Measurements from ENCODE around the gene NTF3.
A peak's percentile ranks its signal among the peaks of the same experiment; 100 is the strongest.

Gene NTF3

DNA sequence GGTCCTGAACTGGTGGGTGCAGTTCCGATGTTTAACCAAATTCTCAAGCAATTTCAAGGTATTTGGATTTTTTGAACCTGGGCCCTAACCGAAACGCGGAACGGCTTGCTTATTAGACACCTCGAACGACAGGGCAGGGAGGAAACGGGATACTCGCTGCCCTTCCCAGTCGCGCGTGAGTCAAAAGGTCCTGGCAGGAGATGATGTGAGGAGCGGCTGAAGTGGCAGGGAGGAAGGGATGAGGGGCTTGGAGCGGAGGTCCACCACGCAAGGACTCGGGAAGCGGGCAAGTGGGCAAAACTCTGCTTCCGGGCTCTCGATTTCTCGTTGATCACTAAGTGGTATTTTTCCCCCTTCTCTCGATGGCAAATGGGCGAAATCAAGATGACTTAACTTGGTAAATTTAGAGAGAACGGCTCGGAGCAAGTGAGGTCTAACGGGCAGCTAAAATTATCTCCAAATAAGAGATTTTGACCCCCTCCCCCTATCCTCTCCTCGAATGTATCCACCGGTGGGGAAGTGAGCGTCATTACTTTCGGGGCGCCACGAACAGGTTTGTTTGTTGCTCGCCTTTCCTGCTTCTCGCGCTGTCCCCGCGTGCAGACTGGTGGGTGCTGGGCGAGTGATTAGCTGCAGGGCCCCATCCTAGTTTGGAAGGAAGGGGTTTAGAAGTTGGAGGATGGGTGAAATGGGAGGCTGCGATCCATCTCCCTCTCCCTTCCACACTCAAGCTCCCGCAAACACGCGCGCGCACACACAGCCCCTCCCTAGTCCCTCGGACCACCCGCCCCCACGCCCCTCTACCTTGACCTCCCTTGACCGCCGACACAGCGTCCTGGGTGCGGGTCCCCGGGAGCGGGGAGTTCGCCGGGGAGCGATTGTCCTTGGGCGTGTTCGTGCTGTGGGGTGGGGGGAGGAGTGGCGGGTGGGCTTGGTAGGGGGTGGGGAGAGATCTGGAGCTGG, 986 bp upstream of the NTF3 start:
- FAIRE-seq, result no peak

DNA sequence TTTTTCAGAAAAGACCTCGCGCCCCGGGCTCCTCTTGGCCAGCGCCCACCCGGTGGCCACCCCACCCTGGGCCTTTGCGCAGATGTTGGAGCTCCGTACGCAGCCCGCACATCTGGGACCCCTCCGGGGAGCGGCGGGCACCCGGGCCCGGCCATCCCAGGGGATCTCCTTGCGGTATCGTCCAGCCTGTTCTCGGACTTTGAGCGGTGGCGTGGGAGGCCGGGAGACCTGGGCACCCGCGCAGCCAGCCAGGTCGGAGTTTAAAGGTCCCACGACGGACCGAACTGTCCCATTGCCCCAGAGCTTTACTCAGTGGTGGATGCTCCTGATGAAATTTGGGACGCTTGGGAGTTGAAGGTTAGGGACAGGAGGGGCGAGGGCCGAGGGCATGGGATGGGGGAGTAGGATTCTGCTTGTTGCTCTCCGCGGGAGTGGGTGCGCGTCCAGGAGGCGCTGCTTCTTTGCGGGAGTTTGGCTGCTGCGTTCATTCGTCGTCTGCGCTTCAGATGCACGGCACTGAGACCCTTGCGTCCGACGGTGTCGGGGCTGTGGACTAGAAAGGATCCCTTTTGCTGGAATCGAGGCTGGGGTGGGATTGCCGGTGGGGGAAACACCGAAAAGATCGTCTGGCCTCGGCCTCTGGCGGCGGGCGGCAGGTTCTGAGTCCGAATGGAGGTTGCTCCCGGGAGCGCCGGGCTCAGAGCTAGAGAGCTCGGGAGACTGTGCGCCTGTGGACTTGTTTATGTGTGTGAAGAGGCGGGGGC, 1.4 kb downstream of the NTF3 start:
- DNase-seq (ENCODE audit: low spot score), result no peak
- FAIRE-seq, result no peak

More for the DNA sequence above, 986 bp upstream of the NTF3 start:
- no peak for DNase-seq (ENCODE audit: low spot score)

DNA sequence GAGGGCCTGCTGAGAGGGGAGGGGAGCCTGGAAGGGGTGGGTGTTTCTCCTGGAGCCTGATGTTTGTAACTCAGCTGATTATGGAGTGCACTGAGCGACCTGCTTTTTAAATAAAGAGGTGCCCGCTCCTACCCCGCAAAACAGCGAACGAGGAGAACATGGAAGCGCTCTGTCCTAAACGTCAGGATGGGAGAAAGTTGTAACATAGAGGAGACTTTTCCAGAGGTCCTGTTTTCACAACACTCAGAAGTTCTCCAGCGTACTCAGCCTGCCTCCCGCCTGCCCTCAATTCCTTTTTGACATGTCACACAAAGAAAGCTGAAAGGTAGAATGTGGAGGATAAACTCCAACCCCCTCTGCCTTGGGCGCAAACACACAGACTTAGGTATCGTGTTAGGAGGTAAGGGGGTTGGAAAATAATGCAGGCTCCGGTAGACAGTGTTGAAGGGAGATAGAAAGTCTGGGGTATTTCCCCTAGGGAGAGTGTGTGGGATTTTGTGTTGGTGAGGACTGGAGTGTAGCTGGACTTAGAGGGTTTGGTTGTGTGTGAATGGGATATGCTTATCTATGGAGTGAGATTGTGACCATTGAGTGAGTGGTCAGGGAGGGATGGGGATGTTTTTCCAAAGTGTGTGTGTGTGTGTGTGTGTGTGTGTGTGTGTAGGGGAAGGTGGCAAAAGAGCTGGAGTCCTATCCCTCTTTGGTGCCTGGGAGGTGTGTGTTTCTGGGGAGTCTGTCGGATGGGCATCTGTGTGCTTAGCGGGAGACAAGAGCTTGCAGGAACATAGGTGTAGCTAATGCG, 2.1 kb downstream of the NTF3 start:
- DNase-seq (ENCODE audit: low spot score), result no peak
- no peak for FAIRE-seq

DNA sequence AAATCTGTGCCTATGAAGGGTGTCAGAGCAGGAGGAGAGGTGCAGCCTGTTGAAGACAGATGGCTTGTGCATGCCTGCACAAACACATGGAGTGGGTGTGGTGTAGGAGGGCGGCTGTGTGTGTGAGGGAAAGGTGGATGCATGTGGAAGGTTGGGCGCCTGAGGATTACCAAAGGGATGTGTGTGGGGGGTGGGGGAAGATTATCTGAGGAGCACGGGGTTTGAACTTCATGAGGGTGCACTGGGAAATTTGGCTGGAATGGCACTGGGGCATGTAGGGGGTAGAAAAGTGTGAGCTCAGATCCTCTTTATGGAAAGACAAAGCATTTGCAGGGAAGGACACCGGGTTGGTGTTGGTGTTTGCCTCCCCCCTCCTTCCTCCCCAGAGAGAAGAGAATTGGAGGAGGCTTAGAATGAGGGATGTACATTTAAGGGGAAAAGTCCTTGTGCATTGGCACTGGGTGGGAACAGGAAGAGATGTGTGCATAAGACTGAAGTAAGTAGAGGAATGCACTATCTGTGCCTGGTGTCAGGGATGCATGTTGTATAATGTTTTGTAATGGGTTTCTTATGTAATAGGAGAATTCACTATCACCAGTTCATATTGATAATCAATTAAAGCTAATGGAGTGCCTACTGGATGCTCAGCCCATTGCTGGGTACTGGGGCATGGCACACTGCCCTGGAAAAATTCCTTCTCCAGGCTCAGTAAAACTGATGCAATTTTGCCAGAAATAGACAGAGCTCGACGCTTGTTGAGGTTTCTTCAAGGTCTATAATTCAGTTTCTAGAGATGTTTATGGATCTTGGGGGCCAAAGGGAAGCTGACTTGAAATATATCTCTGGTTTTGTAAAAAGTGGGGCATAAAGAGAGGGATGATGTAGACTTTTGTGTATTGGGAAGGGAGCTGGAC, 3.0 kb downstream of the NTF3 start:
- no peak for DNase-seq (ENCODE audit: low spot score)
- no peak for FAIRE-seq

DNA sequence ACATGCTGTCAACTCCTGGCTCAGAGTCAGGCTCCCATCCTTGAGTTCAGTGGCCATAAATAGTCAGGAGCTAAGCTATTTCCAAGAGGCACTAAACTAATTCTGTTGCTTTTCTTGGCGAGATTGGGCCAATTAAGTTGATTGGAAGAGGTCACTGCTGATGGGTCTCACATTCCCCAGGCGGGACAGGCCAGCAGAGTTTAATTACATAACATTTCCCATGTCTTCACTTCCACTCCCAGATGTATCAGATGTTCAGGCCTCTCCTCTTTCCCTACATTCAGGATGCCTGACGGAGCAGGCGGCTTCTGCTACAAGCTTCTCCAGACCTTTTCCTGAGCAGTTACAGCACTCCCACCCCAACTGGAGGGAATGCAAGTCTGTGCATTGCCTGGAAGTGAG, 5.3 kb downstream of the NTF3 start:
- DNase-seq (ENCODE audit: low spot score) (no peak), FAIRE-seq (no peak)

DNA sequence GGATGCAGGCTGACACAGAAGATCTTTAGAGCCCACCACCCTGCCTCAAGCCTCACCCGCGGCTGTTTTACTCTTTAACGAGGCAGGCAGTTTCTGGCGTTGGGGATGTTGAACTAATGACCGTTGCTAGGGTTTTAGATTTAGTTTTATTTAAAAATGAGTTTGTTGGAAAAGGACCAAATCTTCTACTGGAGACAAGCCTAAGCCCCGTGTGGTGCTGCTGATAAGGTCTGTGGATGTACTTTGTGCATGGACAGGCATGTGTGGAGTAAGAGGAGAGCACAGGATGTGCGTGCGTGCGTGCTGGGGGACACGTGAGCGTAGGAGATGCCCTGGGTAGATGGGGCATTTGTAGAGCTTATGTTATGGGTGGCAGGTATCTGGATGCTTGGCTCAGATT, 5.7 kb downstream of the NTF3 start:
- no peak for DNase-seq (ENCODE audit: low spot score)
- FAIRE-seq, result no peak

DNA sequence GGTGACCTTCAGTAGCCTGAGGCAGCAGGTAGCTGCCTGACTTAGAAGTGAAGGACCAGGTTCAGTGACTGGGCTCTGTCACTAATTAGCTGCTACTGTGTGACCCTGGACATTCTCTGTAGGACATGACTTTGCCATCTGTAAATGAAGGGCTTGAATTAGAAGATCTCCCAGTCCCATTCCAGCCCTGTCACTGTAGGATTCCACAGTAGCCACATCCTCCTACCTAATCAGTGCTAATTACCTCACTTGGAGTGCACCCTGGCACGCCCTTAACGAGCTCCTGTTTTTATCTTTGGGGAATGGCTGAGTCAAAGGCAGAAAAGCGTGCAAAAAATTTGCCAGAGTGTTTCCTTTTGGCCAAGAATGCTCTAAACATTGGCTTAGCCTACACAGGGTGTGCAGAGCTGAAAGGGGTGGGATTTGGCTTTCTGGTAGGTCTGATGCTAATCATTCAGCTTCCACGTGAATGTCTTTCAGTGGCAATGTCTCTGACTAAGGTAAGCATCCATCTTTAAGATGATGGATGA, 6.8 kb downstream of the NTF3 start:
- no peak for FAIRE-seq
- DNase-seq (ENCODE audit: low spot score), result no peak

DNA sequence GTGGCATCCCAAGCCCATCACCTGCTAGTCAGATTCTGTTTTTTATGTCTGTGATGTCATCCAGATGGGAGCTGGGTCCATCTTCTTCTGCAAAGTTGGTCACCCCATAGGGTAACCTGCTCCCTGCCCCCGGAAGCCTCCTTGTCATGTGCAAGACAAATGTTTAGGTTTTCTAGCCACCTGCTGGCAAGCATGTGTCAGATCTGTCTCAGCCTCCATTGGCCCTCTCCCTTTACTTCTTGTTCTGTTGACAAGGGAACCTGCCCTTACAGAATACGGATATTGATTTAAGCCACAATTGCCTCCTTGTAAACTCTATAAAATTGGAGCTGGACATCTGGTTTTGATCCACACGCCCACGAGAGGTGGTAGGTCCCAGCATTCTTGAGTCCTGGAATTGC, 7.5 kb downstream of the NTF3 start:
- FAIRE-seq, result no peak
- no peak for DNase-seq (ENCODE audit: low spot score)

DNA sequence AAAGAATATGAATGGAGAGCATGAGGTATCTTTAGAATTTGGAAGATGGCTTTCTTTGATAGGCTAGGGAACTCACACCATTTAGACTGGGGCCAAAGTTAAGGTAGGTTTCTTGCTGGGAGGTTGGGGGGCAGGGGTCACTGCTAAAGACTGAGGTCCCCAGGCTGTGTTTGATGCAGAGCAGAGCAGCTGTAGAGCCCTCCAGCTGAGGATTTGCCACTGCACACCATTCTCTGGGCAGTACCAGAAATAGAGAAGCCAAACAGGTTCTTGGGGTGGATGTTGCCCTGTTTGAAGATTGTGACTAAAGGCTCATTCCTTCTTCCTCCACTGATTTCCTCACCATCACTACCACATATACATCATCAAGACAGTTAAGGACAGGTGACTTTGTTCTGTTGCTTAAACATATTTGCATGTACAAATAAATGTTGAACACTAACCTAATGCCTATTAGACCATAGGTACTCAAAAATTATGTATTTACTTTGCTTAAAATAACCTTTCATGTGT, 7.9 kb downstream of the NTF3 start:
- no peak for DNase-seq (ENCODE audit: low spot score)
- no peak for FAIRE-seq

DNA sequence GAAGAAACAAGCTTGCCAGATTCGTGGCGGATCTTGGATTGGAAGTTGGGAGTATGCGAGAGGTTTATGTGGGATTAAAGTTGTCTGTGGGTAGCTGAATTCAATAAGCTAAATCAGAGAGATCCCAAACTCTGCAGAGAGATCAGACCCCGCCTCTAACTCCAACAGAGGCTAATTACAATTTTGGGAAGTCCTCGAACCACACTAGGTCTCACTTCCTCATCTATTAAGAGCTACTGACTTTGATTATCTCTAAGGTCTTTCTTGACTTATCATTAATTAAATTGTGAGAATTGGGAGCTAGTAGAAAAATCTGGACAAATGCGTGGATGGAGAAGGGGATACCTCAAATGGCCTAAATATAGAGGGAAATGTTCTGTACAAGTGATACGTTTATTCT, 9.1 kb downstream of the NTF3 start:
- DNase-seq (ENCODE audit: low spot score), result no peak
- FAIRE-seq, result no peak

DNA sequence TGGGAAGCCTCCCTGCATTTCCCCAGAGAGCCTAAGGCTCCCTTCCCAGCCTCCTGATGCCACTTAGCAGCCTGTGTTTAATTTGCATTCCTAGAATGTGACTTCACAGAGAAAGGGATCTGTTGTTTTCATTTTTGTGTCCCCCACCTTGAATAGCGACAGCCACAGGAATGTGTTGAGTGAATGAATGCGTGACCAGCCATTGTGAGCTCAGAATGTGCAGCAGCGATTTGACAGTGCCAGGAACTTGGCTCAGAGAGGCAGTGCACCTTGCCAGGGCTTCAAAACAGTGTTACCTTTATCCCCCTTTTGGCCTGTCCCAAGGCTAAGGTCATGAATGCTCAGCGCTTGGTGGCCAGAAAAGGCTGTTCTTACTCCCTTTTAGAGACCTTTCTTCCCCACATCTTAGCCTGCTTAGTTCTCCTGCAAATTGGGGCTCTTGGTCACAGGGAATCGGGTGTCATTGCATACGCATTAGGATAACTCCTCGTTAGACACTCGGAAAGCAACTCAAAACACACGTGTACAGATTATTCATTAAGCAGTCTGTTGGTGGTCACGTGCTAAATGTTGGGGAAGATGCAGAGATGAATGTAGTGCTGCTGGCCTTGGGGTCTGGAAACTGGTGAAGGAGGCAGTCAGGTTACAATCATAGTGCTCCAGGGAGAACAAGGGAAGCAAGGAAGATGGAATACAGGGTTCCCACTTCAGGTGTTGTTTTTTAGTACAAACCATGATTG, 9.8 kb downstream of the NTF3 start:
- DNase-seq (ENCODE audit: low spot score) (peak; percentile 85), FAIRE-seq (peak; percentile 69)

DNA sequence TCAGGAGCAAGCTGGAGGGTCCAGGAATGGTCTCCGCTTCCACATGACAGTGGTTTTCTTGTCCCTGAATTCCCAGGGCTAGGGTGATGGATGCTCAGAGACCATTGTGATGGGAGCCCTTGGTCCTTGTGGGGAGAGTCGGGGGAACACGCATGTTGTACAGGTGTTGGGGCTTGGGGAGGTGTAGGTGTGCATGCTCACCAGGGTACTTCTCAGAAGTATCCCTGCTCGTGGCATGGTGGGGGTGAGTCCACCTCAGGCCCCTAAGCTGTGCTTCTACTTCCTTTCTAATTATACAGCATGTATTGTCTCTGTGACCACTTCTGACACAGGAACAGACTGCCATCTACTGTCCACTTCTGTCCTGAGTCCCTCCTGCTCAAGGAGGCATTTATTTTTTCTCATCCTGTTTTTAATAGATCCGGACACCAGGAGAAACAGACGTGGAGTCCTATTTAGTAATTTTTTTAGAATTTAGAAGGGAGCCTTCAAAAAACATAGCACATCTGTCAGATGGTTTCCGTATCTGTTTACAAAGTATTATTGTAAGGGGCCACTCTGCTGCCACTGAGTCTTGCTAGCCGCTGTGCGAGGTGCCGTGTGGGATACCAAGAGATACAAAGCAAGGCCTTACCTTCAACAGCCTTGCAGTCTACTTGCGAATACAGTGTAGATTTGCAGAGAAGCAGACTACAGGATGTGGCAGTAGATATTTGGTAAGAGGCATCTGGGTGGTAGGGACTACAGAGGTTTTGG, 10.5 kb downstream of the NTF3 start:
- peak; percentile 63 for DNase-seq (ENCODE audit: low spot score)
- FAIRE-seq, result peak; percentile 47

DNA sequence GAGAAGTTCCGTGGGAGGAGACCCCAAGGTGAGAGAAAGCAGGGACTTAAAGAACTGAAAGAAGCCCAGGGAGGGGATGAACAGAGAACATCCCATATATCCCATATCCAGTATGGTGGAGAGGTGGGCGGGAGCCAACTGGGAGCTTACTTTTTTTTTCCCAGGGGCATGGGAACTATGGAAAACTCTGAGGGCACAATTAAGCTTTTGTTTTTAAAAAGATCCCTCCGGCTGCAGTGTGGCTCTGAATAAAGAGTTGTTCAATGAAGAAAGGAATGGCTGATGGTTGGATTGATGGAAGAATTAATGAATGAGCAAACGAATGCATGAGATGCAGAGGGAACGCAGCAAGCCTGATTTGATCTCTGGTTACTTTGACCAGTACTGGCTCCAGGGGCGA, 12.6 kb downstream of the NTF3 start:
- no peak for DNase-seq (ENCODE audit: low spot score)
- FAIRE-seq, result no peak

DNA sequence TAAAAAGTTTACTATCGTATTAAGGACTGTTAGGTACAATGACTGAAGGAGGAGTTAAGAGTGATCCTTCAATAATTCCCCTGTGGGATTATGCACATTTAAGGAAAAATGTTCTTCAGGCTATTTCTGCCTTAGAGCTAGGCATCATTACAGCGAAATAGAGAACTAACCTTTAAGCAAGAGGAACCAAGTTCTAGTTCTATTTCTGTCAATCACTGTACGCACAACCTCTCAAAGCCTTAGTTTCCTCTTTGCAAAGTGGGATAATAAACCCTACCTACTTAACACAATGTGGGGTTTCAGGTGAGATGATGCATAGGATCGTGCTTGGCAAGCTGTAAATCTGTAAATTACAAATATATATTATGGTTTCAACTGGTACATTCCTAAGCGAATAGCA, 15.4 kb downstream of the NTF3 start:
- DNase-seq (ENCODE audit: low spot score) (no peak), FAIRE-seq (no peak)

DNA sequence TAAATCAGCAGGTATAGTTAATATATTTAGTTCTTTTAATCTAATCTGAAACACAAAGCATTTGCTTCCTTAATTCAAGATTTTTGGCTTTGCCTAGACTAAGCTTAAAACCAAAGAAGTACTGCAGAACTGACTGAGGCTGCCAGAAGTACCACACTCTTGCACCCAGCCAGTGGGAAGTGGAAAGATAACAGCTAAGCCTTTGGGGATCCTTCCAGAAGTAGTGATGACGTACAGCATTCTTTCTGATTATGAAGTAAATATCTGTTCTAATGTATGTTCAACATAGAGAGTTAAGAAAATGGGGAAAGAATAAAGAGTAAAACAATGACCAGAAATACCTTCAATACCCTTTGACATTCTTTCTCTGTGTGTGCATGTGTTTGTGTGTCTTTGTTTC, 19.3 kb downstream of the NTF3 start:
- no peak for FAIRE-seq
- no peak for DNase-seq (ENCODE audit: low spot score)

DNA sequence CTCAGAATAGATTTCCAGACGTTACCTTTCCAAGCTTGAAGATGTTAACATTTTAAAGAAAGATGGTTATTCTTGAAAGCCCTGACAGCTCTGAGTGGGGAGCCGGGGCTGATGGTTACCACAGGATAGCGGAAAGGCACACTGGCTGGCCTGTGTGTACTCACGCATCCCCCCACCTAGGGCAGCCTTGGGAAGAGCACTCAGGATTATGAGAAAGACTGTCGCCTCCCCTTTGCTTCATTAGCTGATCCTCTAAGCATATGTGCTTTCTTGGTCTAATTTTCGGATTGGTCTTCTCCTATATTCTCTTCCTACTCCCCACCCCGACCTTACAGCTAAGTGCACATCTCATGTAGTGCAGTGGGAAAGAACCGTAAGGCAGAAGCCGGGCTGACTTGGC, 20.7 kb downstream of the NTF3 start:
- no peak for FAIRE-seq

DNA sequence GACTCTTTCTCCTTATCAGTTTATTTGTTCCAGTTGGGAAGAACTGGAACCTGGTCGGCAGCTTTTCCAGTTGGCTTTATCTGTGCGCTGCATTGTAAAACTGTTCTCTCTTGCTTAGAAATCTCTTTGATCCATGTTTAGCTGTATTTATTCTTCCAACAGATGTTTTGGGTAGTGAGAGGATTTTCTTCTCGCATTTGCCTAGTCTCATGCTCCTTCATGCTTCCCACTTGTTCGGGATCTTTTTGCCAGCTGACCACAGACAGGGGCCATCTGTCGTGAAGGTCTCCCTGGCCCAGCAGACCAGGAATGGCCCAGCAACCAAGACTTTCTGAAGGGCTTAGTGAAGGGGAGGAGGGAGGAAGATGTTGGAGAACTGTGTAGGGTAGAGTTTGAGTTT, 21.6 kb downstream of the NTF3 start:
- FAIRE-seq (no peak), DNase-seq (ENCODE audit: low spot score) (no peak)

More for the DNA sequence above, 20.7 kb downstream of the NTF3 start:
- no peak for DNase-seq (ENCODE audit: low spot score)

DNA sequence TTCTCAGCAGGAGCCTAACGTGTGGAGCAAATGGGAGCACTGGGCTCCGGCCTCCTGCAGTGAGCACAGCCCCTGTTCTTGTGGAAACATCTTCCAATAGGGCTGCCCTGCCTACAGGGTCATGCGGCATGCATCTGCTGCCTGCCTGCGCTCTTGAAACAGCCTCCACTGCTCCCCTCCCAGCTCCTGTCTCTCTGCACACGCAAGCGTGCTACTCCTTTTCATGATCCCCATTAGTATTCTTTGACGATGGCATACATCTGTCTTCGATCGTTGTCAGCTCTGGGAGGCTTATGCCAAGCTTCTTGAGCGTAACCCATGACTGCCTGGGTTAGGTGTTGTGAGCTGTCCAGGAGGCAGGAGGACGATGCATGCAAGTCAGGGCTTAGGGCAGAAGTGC, 23.1 kb downstream of the NTF3 start:
- DNase-seq (ENCODE audit: low spot score), result no peak
- FAIRE-seq, result no peak

DNA sequence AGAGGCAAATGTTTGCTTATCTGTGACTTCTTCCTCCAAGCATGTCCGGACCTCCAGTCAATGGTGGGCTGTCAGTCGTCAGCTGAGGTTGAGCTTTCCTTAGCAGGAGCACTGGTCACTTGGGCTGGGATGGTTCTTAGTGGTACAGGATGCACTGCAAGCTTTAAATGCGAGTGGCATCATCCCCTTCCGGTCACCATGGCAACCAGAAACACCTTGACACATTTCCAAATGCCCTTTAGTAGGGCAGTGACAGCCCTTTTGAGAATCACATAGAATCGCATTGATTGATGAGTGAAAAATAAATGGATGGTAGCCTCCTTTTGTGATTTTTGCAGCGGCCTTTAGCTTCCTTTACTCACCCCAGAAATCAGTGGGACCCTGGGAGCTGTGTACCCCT, 24.1 kb downstream of the NTF3 start:
- FAIRE-seq (no peak), DNase-seq (ENCODE audit: low spot score) (no peak)
